ENCODE results near the gene SYNM.

DNA sequence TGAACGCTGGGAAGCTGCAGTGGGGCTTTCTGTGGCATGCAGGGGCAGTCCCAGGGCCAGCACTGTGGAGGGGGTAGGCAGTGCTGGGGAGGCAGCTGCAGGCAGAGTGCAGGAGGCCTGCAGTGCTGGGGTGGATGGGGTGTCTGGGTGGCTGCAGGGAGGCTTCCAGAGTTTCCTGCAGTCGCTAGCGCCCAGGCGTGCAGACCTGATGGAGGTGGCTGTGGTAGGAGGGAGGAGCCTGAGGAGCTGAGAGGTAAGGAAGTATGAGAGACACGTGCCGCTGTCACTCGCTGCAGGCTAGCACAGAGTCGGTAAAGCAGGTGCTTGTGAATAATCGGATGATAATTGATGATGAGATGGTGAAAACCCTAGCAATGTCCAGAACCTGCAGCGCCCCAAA, 16.3 kb downstream of the SYNM start:
- TF ChIP-seq, protein P1, sequence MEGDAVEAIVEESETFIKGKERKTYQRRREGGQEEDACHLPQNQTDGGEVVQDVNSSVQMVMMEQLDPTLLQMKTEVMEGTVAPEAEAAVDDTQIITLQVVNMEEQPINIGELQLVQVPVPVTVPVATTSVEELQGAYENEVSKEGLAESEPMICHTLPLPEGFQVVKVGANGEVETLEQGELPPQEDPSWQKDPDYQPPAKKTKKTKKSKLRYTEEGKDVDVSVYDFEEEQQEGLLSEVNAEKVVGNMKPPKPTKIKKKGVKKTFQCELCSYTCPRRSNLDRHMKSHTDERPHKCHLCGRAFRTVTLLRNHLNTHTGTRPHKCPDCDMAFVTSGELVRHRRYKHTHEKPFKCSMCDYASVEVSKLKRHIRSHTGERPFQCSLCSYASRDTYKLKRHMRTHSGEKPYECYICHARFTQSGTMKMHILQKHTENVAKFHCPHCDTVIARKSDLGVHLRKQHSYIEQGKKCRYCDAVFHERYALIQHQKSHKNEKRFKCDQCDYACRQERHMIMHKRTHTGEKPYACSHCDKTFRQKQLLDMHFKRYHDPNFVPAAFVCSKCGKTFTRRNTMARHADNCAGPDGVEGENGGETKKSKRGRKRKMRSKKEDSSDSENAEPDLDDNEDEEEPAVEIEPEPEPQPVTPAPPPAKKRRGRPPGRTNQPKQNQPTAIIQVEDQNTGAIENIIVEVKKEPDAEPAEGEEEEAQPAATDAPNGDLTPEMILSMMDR (IDR thresholded peaks at IDR 0.05; ENCODE audit: low read depth, low read length): no peak
- TF ChIP-seq EZH2phosphoT487 (IDR thresholded peaks at IDR 0.05; ENCODE audit: low read depth): no peak
